Stimulated activated CD8-positive, alpha-beta memory T cell treated with anti-CD3 and anti-CD28 coated beads, Interleukin-12 subunit alpha, Interleukin-12 subunit beta, amount 100 ng/mL, for 1 hour (primary cell): ENCODE measurements around the gene GALNT4.

Source experiments
- DNase-seq: peaks from one replicate; pipeline ENCODE4 v3.0.0-alpha.2; 2020; ENCODE audit warnings: low read depth

GALNT4 gene

GRCh38 chr12:89529738-89530137 is 5.1 kb upstream of the GALNT4 start:
- DNase-seq, result no peak

- DNase-seq, result no peak
Observed at GRCh38 chr12:89528434-89528833, 3.8 kb upstream of the GALNT4 start.

GRCh38 chr12:89525824-89526770 is 1.5 kb upstream of the GALNT4 start, which contains the start of gene POC1B:
POC1B (minus strand) TSS chr12:89526047; CDS start chr12:89525895, 152 bp downstream.
- DNase-seq, result peak; percentile 40

GRCh38 chr12:89525305-89525823 is 768 bp upstream of the GALNT4 start:
- DNase-seq, result no peak

GRCh38 chr12:89523843-89524540 is 604 bp downstream of the GALNT4 start:
- DNase-seq, result no peak

GRCh38 chr12:89523393-89523792 is 1.2 kb downstream of the GALNT4 start:
- no peak for DNase-seq

- DNase-seq, result no peak
Observed at GRCh38 chr12:89521364-89522223, 3.0 kb downstream of the GALNT4 start.

- no peak for DNase-seq
Observed at GRCh38 chr12:89517720-89518119, 6.9 kb downstream of the GALNT4 start.

- no peak for DNase-seq
Observed at GRCh38 chr12:89516633-89517032, 8.0 kb downstream of the GALNT4 start.

GRCh38 chr12:89514751-89515150 is 9.8 kb downstream of the GALNT4 start:
- DNase-seq, result no peak

- DNase-seq, result no peak
Observed at GRCh38 chr12:89513544-89513943, 11.1 kb downstream of the GALNT4 start.

GRCh38 chr12:89507015-89507824 is 17.4 kb downstream of the GALNT4 start:
- no peak for DNase-seq

- DNase-seq, result no peak
Observed at GRCh38 chr12:89506050-89506449, 18.5 kb downstream of the GALNT4 start.

GRCh38 chr12:89504560-89505346 is 19.8 kb downstream of the GALNT4 start:
- no peak for DNase-seq

GRCh38 chr12:89501793-89502192 is 22.8 kb downstream of the GALNT4 start:
- DNase-seq, result no peak

GRCh38 chr12:89499857-89500256 is 24.7 kb downstream of the GALNT4 start:
- DNase-seq, result no peak

GRCh38 chr12:89497467-89497866 is 27.1 kb downstream of the GALNT4 start:
- DNase-seq, result no peak

GRCh38 chr12:89497005-89497404 is 27.6 kb downstream of the GALNT4 start:
- DNase-seq, result no peak

- no peak for DNase-seq
Observed at GRCh38 chr12:89494411-89495231, 30.0 kb downstream of the GALNT4 start.
